Measurements from ENCODE around the gene LRRC66. TPM values are rescaled to one million over a fixed set of nuclear protein-coding genes. Genes with fewer than 3 reads are reported as not detected.

LRRC66 gene
- total and polyA plus RNA-seq, 2 experiments from 2014 or later = 0.24 TPM; not detected in 1

- Histone ChIP-seq H3K79me2 (replicated peaks; ENCODE audit: insufficient read depth) (no peaks in the 10 kb centered on the region), H3K4me3 (no peak overlapping the region), H3K9me2 (ENCODE audit: insufficient read depth) (no peaks in the 10 kb centered on the region; the same call in 1 of the 2 replicates), H3K27ac (ENCODE audit: low read depth) (no peak overlapping the region), H4K20me1 (replicated peaks; ENCODE audit: insufficient read depth) (no peaks in the 10 kb centered on the region), H3K36me3 (ENCODE audit: insufficient read depth) (no peaks in the 10 kb centered on the region), H3F3A (replicated peaks; ENCODE audit: low read depth) (no peaks in the 10 kb centered on the region), H2AFZ (no peak overlapping the region), H3K27me3 (ENCODE audit: insufficient read depth) (peaks cover 6% of the 10 kb centered on the region), H3K4me2 (no peak overlapping the region), H3K4me1 (ENCODE audit: insufficient read depth) (peaks cover 6% of the 10 kb centered on the region)
- TF ChIP-seq ZNF331 (CRISPR knock-in tag; IDR thresholded peaks at IDR 0.05; ENCODE audit: low read depth) = no peak
- TF ChIP-seq ZNF114 (CRISPR knock-in tag; IDR thresholded peaks at IDR 0.05) = no peak
- no peak for TF ChIP-seq ZNF462 (CRISPR knock-in tag; IDR thresholded peaks at IDR 0.05)
- no peak for TF ChIP-seq CTCF (conservative IDR thresholded peaks at IDR 0.05; ENCODE audit: low read depth in 2 of 2)
- TF ChIP-seq JUNB (IDR thresholded peaks at IDR 0.05; ENCODE audit: unreplicated experiment) = no peak
- TF ChIP-seq NANOG (IDR thresholded peaks at IDR 0.05; ENCODE audit: borderline replicate concordance) = no peak
- TF ChIP-seq EZH2 (IDR thresholded peaks at IDR 0.05; ENCODE audit: low read depth, unreplicated experiment) = no peak
- TF ChIP-seq STAT1 (IDR thresholded peaks at IDR 0.05; ENCODE audit: unreplicated experiment) = no peak
- no peak for TF ChIP-seq REST (IDR thresholded peaks at IDR 0.05; ENCODE audit: unreplicated experiment)
- H3K4me1 Mint-ChIP-seq = peaks cover 8% of the 10 kb centered on the region
- H3K36me3 Mint-ChIP-seq (ENCODE audit: low read depth) = no peaks in the 10 kb centered on the region
- H3K4me3 Mint-ChIP-seq = no peak overlapping the region
- DNase-seq (ENCODE audit: low spot score) (no peak), ATAC-seq (no peak)
- H3K9me3 Mint-ChIP-seq = no peaks in the 10 kb centered on the region
- peaks cover 5% of the 10 kb centered on the region for H3K27me3 Mint-ChIP-seq (ENCODE audit: insufficient read depth, low read depth, poor library complexity)
- no peak overlapping the region; the same call in 1 of the 2 replicates for H3K27ac Mint-ChIP-seq
Measured at GRCh38 chr4:52058275-52058674, 38.1 kb upstream of the LRRC66 start.

Data from GM23338 (cell line).